ENCODE results near the gene HOXA2. TPM values are rescaled to one million over a fixed set of nuclear protein-coding genes. Genes with fewer than 3 reads are reported as not detected.

HOXA2 gene
- total RNA-seq, 1 donor from 2014 or later, result 0.69 TPM

GRCh38 chr7:27113991-27114769 is 11.7 kb upstream of the HOXA2 start:
- no peak for DNase-seq (ENCODE audit: low read depth)
- TF ChIP-seq CTCF (conservative IDR thresholded peaks at IDR 0.05; ENCODE audit: low read depth, low read length), result no peak
- peak overlapping the region; percentile 74 for H3K4me3 ChIP-seq (ENCODE audit: low read depth, low read length)

GRCh38 chr7:27112955-27113949 is 10.8 kb upstream of the HOXA2 start:
- TF ChIP-seq CTCF (conservative IDR thresholded peaks at IDR 0.05; ENCODE audit: low read depth, low read length), result no peak
- H3K4me3 ChIP-seq (ENCODE audit: low read depth, low read length), result peak overlapping the region; percentile 74
- DNase-seq (ENCODE audit: low read depth), result no peak

- peak overlapping the region; percentile 74 for H3K4me3 ChIP-seq (ENCODE audit: low read depth, low read length)
- no peak for DNase-seq (ENCODE audit: low read depth)
- no peak for TF ChIP-seq CTCF (conservative IDR thresholded peaks at IDR 0.05; ENCODE audit: low read depth, low read length)
Measured at GRCh38 chr7:27112361-27112760, 9.9 kb upstream of the HOXA2 start.

- no peak for DNase-seq (ENCODE audit: low read depth)
- peak overlapping the region; percentile 74 for H3K4me3 ChIP-seq (ENCODE audit: low read depth, low read length)
- no peak for TF ChIP-seq CTCF (conservative IDR thresholded peaks at IDR 0.05; ENCODE audit: low read depth, low read length)
Measured at GRCh38 chr7:27111751-27112277, 9.3 kb upstream of the HOXA2 start.

GRCh38 chr7:27111042-27111750 is 8.7 kb upstream of the HOXA2 start:
- TF ChIP-seq CTCF (conservative IDR thresholded peaks at IDR 0.05; ENCODE audit: low read depth, low read length), result peak; percentile 6
- no peak for DNase-seq (ENCODE audit: low read depth)
- peak overlapping the region; percentile 74 for H3K4me3 ChIP-seq (ENCODE audit: low read depth, low read length)

Measured in epithelial cell of proximal tubule (primary cell).